DOHH2 (cell line): Measurements from ENCODE around the gene AXIN2.
A peak's percentile ranks its signal among the peaks of the same experiment; 100 is the strongest.

Experiments used
- CTCF ChIP-seq: fragments of 200-600 bp; sonication (generic); IDR thresholded peaks from one replicate; pipeline ENCODE4 v1.5.1; 2014; ENCODE audit warnings: antibody characterized with exemption, mild to moderate bottlenecking, low read depth, low read length; ENCODE audit not compliant: poor library complexity, severe bottlenecking
- EZH2phosphoT487 ChIP-seq: fragments of 200-600 bp; sonication (generic); IDR thresholded peaks from 2 replicates; pipeline ENCODE4 v1.6.1; 2017; ENCODE audit warnings: borderline replicate concordance, mild to moderate bottlenecking, antibody characterized with exemption, low read length, moderate library complexity, mixed read lengths

DNA sequence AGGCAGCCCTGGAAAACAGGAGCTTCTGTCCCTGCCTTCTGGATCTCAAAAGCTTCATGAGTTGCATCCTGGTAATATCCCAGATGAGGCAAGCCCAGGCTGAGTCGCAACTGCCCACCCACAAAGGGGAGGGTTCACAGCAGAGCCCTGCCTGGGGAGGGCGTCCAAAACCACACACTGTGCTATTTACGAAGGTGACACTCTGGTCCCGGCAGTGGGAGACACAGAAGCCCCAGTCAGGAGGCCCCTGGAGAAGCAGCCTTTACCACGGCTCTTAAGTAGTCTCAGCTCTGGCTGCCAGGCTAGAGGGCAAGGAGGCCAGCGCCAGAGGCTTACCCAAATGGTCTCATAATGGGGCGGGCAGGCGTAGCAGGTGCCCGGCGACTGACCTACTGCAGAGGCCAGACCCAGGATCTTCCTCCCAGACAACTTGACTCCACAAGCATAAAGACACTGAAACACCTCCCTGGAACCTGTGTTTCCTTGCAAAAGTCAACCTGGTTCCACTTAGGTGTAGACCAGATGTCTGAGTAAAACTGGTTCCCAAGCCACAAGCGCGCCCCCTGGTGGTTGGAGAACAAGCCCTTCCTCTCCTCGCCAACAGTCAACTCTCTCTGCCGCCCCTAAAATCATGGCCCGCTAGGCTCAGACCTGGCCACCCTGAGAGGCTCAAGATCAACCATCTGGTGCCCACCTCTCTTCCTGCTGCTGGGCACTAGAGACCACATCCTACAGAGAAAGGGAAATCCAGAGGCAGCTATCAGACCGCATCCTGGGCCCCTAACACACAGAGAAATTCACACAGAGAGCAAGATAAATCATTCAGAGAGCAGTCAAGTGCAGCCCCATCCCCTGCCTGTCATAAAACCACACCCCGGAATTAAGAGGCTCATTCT is 5.2 kb downstream of the AXIN2 start:
- TF ChIP-seq CTCF = peak; percentile 96
- no peak for TF ChIP-seq EZH2phosphoT487
